Colonic mucosa (tissue), 4 donors: ENCODE data around the gene MYO1H. TPM values are rescaled to one million over a fixed set of nuclear protein-coding genes. Genes with fewer than 3 reads are reported as not detected.

Experiments
- DNase-seq: peaks from one replicate; pipeline ENCODE4 v3.0.0-alpha.2; 2020
- H3K27ac ChIP-seq: fragments of 200-600 bp; one replicate; pipeline ENCODE4 v1.8.0; 2021
- H3K27me3 ChIP-seq: fragments of 200-600 bp; one replicate; pipeline ENCODE4 v1.8.0; 2021
- H3K36me3 ChIP-seq: fragments of 200-600 bp; one replicate; pipeline ENCODE4 v1.8.0; 2021
- H3K4me1 ChIP-seq: fragments of 200-600 bp; one replicate; pipeline ENCODE4 v1.8.0; 2021; ENCODE audit warnings: mild to moderate bottlenecking
- H3K4me3 ChIP-seq: fragments of 200-600 bp; one replicate; pipeline ENCODE4 v1.8.0; 2021
- H3K9ac ChIP-seq, 2 donors: one replicate each; pipeline ENCODE4 v1.7.0; 2013; ENCODE audit warnings: control low read depth in 2 of 2, low read depth in 2 of 2, low read length in 2 of 2
- H3K9me3 ChIP-seq: fragments of 200-600 bp; one replicate; pipeline ENCODE4 v1.8.0; 2021
- CTCF ChIP-seq: fragments of 200-600 bp; IDR thresholded peaks from one replicate; pipeline ENCODE4 v1.8.0; 2022; ENCODE audit warnings: antibody characterized with exemption, mild to moderate bottlenecking
- intact Hi-C: fragments of 100-400 bp; cut with DNase I; formaldehyde crosslinking; loops from one replicate; pipeline ENCODE4 v1.14.1; 2022
- total RNA-seq, 2 donors: library from RNA; stranded (reverse); fragmentation: NEBNext Ultra II Directional in 1 of 2; extraction: Animal tissue kit (Norgen Biotek cat#: 25700) in 1 of 2; gene quantifications; one replicate each; pipeline ENCODE4 v1.2.1, GENCODE V29; 2021
- donor health status: healthy.
- donor health status: DM: no; HTN: no; CAD: no.
- donor health status: DM: no; HTN: no; CAD: no.

Gene MYO1H
- total RNA-seq, 2 donors from 2014 or later, result 0.21 TPM; not detected in 1

DNA sequence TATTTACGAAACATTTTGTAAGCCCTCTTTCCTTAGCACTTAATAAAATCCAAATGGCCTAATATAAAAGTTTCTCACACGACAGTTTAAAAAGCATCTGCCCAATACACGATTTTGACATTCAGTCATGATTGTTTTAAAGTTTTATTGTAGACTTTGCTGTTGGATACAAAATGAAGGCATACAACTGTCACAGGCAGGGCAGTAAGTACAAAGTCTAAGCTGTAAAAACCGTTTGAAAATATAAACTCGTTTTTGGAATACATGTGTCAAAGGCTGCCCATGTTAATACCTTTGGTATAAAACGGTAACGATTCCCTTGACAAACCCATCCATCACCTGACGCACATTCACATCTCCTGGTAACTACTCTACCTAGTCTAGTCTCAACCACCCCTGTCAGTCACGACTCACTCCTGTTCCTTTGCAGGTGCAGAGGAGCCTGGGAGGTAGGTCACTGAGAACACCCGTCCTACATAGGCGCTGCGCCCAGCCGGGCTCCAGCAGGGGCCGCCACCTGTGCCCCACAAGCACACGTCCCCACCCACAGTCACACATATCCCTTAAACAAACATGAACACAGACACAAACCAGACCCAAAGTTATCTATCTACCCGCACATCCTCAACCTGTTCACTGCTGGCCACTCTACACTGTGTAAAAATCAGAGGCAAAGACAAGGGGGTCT lies 102.3 kb downstream of the MYO1H start:
- Histone ChIP-seq H3K9ac (peak overlapping the region in 1 of 2 donors; percentile 61), H3K36me3 (peaks cover 22% of the 10 kb centered on the region), H3K27me3 (no peaks in the 10 kb centered on the region), H3K4me3 (no peak overlapping the region), H3K27ac (peak overlapping the region; percentile 81), H3K4me1 (peaks cover 35% of the 10 kb centered on the region), H3K9me3 (no peaks in the 10 kb centered on the region)
- peak; percentile 52 for DNase-seq
- intact Hi-C loops, result no loop called here
- no peak for TF ChIP-seq CTCF

DNA sequence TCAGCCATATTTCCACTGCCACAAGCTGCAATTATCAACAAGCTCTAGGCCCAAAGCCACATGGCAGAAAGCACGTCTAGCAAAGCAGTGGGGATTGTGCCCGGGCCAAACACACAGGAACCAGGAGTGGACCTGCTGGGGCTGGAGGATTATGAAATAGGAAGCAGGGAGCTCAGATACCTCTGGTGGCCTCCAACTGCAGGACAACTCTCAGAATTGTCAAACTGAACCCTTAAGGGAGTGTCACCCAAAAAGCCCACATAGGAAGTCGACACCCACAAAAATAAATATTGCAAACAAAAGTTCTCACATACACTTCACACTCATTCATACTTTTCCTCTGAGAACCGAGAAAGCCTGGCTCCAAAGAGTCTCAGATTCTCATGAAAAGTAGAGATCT lies 103.3 kb downstream of the MYO1H start:
- H3K9me3 ChIP-seq, result no peaks in the 10 kb centered on the region
- no peak for DNase-seq
- no peak for TF ChIP-seq CTCF
- peaks cover 31% of the 10 kb centered on the region for H3K36me3 ChIP-seq
- H3K4me3 ChIP-seq, result no peak overlapping the region
- peak overlapping the region; percentile 81 for H3K27ac ChIP-seq
- peaks cover 35% of the 10 kb centered on the region for H3K4me1 ChIP-seq
- H3K27me3 ChIP-seq, result no peaks in the 10 kb centered on the region
- H3K9ac ChIP-seq, result no peak overlapping the region
- intact Hi-C loops, result no loop called here

DNA sequence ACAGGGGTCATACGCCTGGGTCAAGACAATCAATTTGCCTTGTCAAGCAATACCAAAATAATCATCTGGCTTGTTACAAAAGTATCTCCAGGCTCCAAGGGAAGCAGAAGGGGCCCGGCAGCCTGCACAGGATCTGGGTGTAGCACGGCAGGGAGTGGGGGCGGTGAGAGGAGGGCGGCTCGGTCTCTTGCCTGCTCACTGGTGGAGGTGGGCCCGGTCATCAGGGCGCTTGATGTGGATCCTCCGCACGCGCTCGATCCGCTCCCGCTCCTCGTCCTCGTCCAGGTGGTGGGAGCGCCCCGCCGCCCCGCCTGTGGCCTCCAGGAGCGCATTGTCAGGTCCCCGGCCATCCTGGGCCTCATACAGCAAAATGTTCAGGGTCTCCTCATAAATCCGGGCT lies 103.7 kb downstream of the MYO1H start:
- Histone ChIP-seq H3K9me3 (no peaks in the 10 kb centered on the region), H3K9ac (no peak overlapping the region), H3K4me3 (no peak overlapping the region), H3K36me3 (peaks cover 35% of the 10 kb centered on the region), H3K27ac (no peak overlapping the region), H3K4me1 (peaks cover 34% of the 10 kb centered on the region), H3K27me3 (no peaks in the 10 kb centered on the region)
- DNase-seq, result no peak
- intact Hi-C loops, result no loop called here
- no peak for TF ChIP-seq CTCF

GRCh38 chr12:109452489-109452888 lies 104.8 kb downstream of the MYO1H start:
- H3K4me1 ChIP-seq, result peaks cover 23% of the 10 kb centered on the region
- no peak overlapping the region for H3K4me3 ChIP-seq
- H3K9me3 ChIP-seq, result no peaks in the 10 kb centered on the region
- H3K9ac ChIP-seq, result no peak overlapping the region
- H3K27me3 ChIP-seq, result no peaks in the 10 kb centered on the region
- no peak for DNase-seq
- H3K36me3 ChIP-seq, result peaks cover 44% of the 10 kb centered on the region
- no peak overlapping the region for H3K27ac ChIP-seq
- no peak for TF ChIP-seq CTCF
- intact Hi-C loops, result no loop called here

DNA sequence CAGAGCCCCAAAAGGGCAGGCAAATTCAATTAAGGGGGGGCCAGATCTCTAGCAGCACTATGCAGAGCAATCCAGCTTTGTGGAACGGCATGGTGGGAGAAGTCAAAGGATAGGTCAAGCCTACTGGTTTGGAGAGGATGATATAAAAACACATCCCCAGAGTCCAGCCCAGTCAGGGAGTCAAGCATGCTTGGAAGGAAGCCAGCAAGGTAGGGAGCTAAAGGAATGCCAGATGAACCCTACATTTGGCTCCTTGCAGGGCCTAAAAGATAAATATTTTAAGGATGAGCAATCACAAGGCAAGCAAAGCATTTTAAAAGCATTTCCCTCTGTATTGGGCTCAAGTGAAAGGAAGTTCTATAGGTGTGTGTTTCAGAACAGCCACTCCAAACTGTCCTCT lies 108.0 kb downstream of the MYO1H start:
- Histone ChIP-seq H3K27ac (no peak overlapping the region), H3K36me3 (peaks cover 44% of the 10 kb centered on the region), H3K27me3 (no peaks in the 10 kb centered on the region), H3K4me3 (no peak overlapping the region), H3K9me3 (no peaks in the 10 kb centered on the region), H3K9ac (no peak overlapping the region), H3K4me1 (peaks cover 10% of the 10 kb centered on the region)
- no peak for TF ChIP-seq CTCF
- intact Hi-C loops, result no loop called here
- DNase-seq, result no peak
